HepG2 (cell line): ENCODE measurements around the gene PRDX4. TPM values are rescaled to one million over a fixed set of nuclear protein-coding genes. Genes with fewer than 3 reads are reported as not detected.

Experiments
- ATAC-seq: fragments of 200-7000 bp; cut with Tn5 transposase; 3 replicates; pipeline ENCODE4 v1.9.1; 2020; ENCODE audit warnings: mild to moderate bottlenecking, moderate library complexity
- BruUV-seq: library from RNA; stranded (reverse); fragments of 400-500 nt; replicated peaks from 2 replicates; lab custom pipeline; 2021; lab: Mats Ljungman, UMichigan
- CTCF ChIA-PET: fragments of 300-600 bp; formaldehyde crosslinking; extraction: SDS; loops from one replicate; lab custom pipeline; 2021; ENCODE audit warnings: low total read pairs, inconsistent platforms, low intra/inter-chr PET ratio; lab: Yijun Ruan, JAX
- POLR2A ChIA-PET: fragments of 350-600 bp; sonication (Branson Sonifier 250); formaldehyde crosslinking; loops from one replicate; lab custom pipeline; 2020; ENCODE audit warnings: antibody characterized with exemption, inconsistent platforms; lab: Yijun Ruan, JAX
- DNase-seq: peaks from one replicate; pipeline ENCODE4 v3.0.0-alpha.2; 2015; ENCODE audit warnings: low spot score
- FAIRE-seq: peaks from 3 replicates; lab custom pipeline; 2011; peaks lifted over from hg19 to GRCh38; lab: Jason Lieb, UNC
- H2AFZ ChIP-seq: one replicate; pipeline ENCODE4 v1.6.1; 2011; ENCODE audit warnings: low read length, inconsistent platforms
- H3K27ac ChIP-seq: fragments of 300-600 bp; 3 replicates; pipeline ENCODE4 v1.8.0; 2011; ENCODE audit warnings: mixed run types, mild to moderate bottlenecking, mixed read lengths, low read length, inconsistent platforms; ENCODE audit not compliant: insufficient read depth; ENCODE audit errors: extremely low read length
- H3K27me3 ChIP-seq, 2 experiments: fragments of 200-600 bp in 1 of 2; 2 replicates in 1 of 2; 3 replicates in 1 of 2; pipeline versions ENCODE4 v1.6.0 to v1.8.0; 2011; ENCODE audit warnings: low read length in 2 of 2, mild to moderate bottlenecking in 2 of 2, moderate library complexity in 2 of 2, inconsistent platforms in 1 of 2; ENCODE audit not compliant: insufficient read depth in 2 of 2, control insufficient read depth in 1 of 2
- H3K36me3 ChIP-seq, 2 experiments: fragments of 200-600 bp in 1 of 2; replicated peaks in 1 of 2; 2 replicates in 1 of 2; 3 replicates in 1 of 2; pipeline versions ENCODE4 v1.5.1 to v1.8.0; 2011; ENCODE audit warnings: low read length in 2 of 2, inconsistent platforms in 1 of 2; ENCODE audit not compliant: insufficient read depth in 2 of 2, control insufficient read depth in 1 of 2
- H3K4me1 ChIP-seq: 2 replicates; pipeline ENCODE4 v1.5.1; 2012; ENCODE audit warnings: low read length, inconsistent platforms; ENCODE audit not compliant: insufficient read depth
- H3K4me2 ChIP-seq: 2 replicates; pipeline ENCODE4 v1.6.0; 2011; ENCODE audit warnings: low read depth, low read length, inconsistent platforms
- H3K4me3 ChIP-seq, 3 experiments: fragments of 200-600 bp in 1 of 3; sonication (generic), shearing (Covaris generic) in 1 of 3; replicated peaks in 1 of 3; 2 replicates each; pipeline ENCODE4 v1.5.1; 2011 to 2016; ENCODE audit warnings: low read length in 3 of 3, inconsistent platforms in 2 of 3, low read depth in 2 of 3, mild to moderate bottlenecking in 2 of 3, control low read depth in 1 of 3, mixed read lengths in 1 of 3; ENCODE audit not compliant: insufficient read depth in 1 of 3
- H3K79me2 ChIP-seq: one replicate; pipeline ENCODE4 v1.6.1; 2011; ENCODE audit warnings: low read length, inconsistent platforms; ENCODE audit not compliant: insufficient read depth
- H3K9ac ChIP-seq: 2 replicates; pipeline ENCODE4 v1.6.0; 2011; ENCODE audit warnings: mild to moderate bottlenecking, low read depth, low read length, inconsistent platforms; ENCODE audit not compliant: insufficient read depth
- H3K9me3 ChIP-seq: 2 replicates; pipeline ENCODE4 v1.5.1; 2012; ENCODE audit warnings: mild to moderate bottlenecking, low read length
- H4K20me1 ChIP-seq: 2 replicates; pipeline ENCODE4 v1.6.0; 2011; ENCODE audit warnings: inconsistent platforms, mild to moderate bottlenecking, low read length, moderate library complexity; ENCODE audit not compliant: insufficient read depth
- ATM ChIP-seq: fragments of 450-650 bp; IDR thresholded peaks from 2 replicates; pipeline ENCODE4 v1.7.1; 2017; ENCODE audit warnings: mild to moderate bottlenecking, borderline replicate concordance
- ATRX ChIP-seq: sonication (generic); formaldehyde crosslinking; IDR thresholded peaks from 2 replicates; pipeline ENCODE4 v1.4.0; 2020; ENCODE audit warnings: missing genetic modification reagents, borderline replicate concordance
- CENPX ChIP-seq: sonication (generic); formaldehyde crosslinking; IDR thresholded peaks from 2 replicates; pipeline ENCODE4 v1.9.0; 2021; ENCODE audit warnings: mild to moderate bottlenecking, missing genetic modification reagents, moderate library complexity
- CHD4 ChIP-seq: fragments of 200-600 bp; sonication (generic); IDR thresholded peaks from 2 replicates; pipeline ENCODE4 v1.7.0; 2017; ENCODE audit warnings: mild to moderate bottlenecking, low read length, borderline replicate concordance
- EEA1 ChIP-seq: sonication (generic); formaldehyde crosslinking; IDR thresholded peaks from 2 replicates; pipeline ENCODE4 v1.5.1; 2020; ENCODE audit warnings: mild to moderate bottlenecking, missing genetic modification reagents, borderline replicate concordance
- FOXC1 ChIP-seq: sonication (generic); formaldehyde crosslinking; IDR thresholded peaks from 2 replicates; pipeline ENCODE4 v1.8.0; 2022; ENCODE audit warnings: mild to moderate bottlenecking, missing genetic modification reagents, borderline replicate concordance
- HOXA7 ChIP-seq: sonication (generic); formaldehyde crosslinking; IDR thresholded peaks from 2 replicates; pipeline ENCODE4 v1.8.1; 2022; ENCODE audit warnings: mild to moderate bottlenecking, missing genetic modification reagents, moderate library complexity
- JARID2 ChIP-seq: sonication (generic); formaldehyde crosslinking; IDR thresholded peaks from 2 replicates; pipeline ENCODE4 v1.8.1; 2023; ENCODE audit warnings: missing genetic modification reagents, inconsistent platforms; ENCODE audit not compliant: insufficient replicate concordance
- KDM1A ChIP-seq: IDR thresholded peaks from 2 replicates; pipeline ENCODE4 v1.6.1; 2016; ENCODE audit warnings: missing compliant biosample characterization
- PLRG1 ChIP-seq: fragments of 450-650 bp; conservative IDR thresholded peaks from 2 replicates; pipeline ENCODE4 v1.6.1; 2016
- SNAPC2 ChIP-seq: sonication (generic); formaldehyde crosslinking; IDR thresholded peaks from 2 replicates; pipeline ENCODE4 v1.8.1; 2022; ENCODE audit warnings: mild to moderate bottlenecking, missing genetic modification reagents
- TCF7L2 ChIP-seq: IDR thresholded peaks from 2 replicates; pipeline ENCODE4 v1.6.1; 2011; ENCODE audit warnings: mild to moderate bottlenecking, low read depth, low read length, moderate library complexity
- ZBTB7A ChIP-seq: sonication (generic); formaldehyde crosslinking; IDR thresholded peaks from 2 replicates; pipeline ENCODE4 v1.8.0; 2022; ENCODE audit warnings: mild to moderate bottlenecking, missing genetic modification reagents
- ZFP90 ChIP-seq: sonication (generic); formaldehyde crosslinking; IDR thresholded peaks from 2 replicates; pipeline ENCODE4 v1.8.0; 2022; ENCODE audit warnings: missing genetic modification reagents, mild to moderate bottlenecking, inconsistent platforms, borderline replicate concordance
- WGBS: methylation state at CpG from one replicate; pipeline ENCODE4 v1.1.6; 2017; ENCODE audit warnings: low lambda C conversion rate; 5-methylcytosine and 5-hydroxymethylcytosine counted together
- in situ Hi-C: cut with HindIII; loops from 2 replicates; pipeline ENCODE4 v1.10.0; 2017; ENCODE audit warnings: low pct_unique_long_range_greater_than_20kb; ENCODE audit not compliant: extremely low pct_ligation_motif_present
- intact Hi-C: fragments of 100-400 bp; cut with micrococcal nuclease; formaldehyde crosslinking; loops from one replicate; pipeline ENCODE4 v1.10.0; 2022; ENCODE audit not compliant: unreplicated experiment
- polyA plus RNA-seq, 8 experiments: library from polyadenylated mRNA; depleted of rRNA in 3 of 8; stranded (reverse) in 7 of 8; unstranded in 1 of 8; fragments of >200 nt; fragmentation: Illumina TruSeq in 4 of 8; extraction: Trizol in 4 of 8; gene quantifications; 2 replicates each; pipeline versions ENCODE4 v1.2.1 to v1.2.3, GENCODE V29; 2011 to 2016; ENCODE audit warnings: low read depth in 4 of 8, missing spikeins in 1 of 8, mixed read lengths in 1 of 8; ENCODE audit not compliant: insufficient read depth in 1 of 8
- total RNA-seq, 5 experiments: library from RNA; depleted of rRNA; stranded (reverse); fragments of >200 nt; fragmentation: Illumina TruSeq; extraction: Trizol; gene quantifications; 2 replicates each; pipeline ENCODE4 v1.2.3, GENCODE V29; 2016; ENCODE audit warnings: low read depth in 1 of 5
- TF ChIP-seq, protein P1 (sequence below): sonication (generic); formaldehyde crosslinking; IDR thresholded peaks from 2 replicates; pipeline ENCODE4 v1.5.1; 2020; ENCODE audit warnings: mild to moderate bottlenecking, moderate library complexity, missing genetic modification reagents
- TF ChIP-seq, protein P2 (sequence below): sonication (generic); formaldehyde crosslinking; IDR thresholded peaks from 2 replicates; pipeline ENCODE4 v1.5.1; 2020; ENCODE audit warnings: missing genetic modification reagents, mild to moderate bottlenecking, borderline replicate concordance

Gene PRDX4
- total and polyA plus RNA-seq, 2 of the 13 experiments (the other 11 are each of a cell fraction or from before 2014, with no cell fraction given), result 217 to 252 TPM

DNA sequence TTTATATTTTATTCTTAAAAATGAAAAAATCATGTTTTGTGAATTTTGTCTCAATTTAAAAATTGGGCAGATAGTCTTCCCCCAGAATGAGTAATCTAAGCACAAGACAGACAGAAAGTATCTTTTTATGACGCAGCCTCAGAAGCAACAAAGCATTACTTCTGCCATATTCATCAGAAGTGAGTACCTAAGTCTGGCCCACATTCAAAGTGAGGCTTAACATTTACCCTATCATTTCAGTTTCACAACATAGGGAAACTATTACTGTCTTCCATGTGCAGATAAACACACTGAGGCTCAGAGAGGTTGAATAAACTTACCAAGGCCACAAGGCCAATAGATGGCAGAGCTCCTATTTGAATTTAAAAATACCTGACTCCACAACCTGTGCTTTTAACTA lies 4.4 kb upstream of the PRDX4 start:
- DNase-seq, result no peak
- intact Hi-C loops (no loop called here), in situ Hi-C loops (no loop called here)
- H3K4me1 ChIP-seq, result peaks cover 23% of the 10 kb centered on the region
- ATAC-seq, result no peak
- no peaks in the 10 kb centered on the region for H3K27me3 ChIP-seq
- H3K9me3 ChIP-seq, result no peaks in the 10 kb centered on the region
- ChIA-PET CTCF (no interaction called here), POLR2A (no interaction called here)
- FAIRE-seq, result no peak
- no peak for TF ChIP-seq ATRX (CRISPR knock-in tag)
- TF ChIP-seq CENPX (CRISPR knock-in tag), result no peak
- TF ChIP-seq, protein P1, sequence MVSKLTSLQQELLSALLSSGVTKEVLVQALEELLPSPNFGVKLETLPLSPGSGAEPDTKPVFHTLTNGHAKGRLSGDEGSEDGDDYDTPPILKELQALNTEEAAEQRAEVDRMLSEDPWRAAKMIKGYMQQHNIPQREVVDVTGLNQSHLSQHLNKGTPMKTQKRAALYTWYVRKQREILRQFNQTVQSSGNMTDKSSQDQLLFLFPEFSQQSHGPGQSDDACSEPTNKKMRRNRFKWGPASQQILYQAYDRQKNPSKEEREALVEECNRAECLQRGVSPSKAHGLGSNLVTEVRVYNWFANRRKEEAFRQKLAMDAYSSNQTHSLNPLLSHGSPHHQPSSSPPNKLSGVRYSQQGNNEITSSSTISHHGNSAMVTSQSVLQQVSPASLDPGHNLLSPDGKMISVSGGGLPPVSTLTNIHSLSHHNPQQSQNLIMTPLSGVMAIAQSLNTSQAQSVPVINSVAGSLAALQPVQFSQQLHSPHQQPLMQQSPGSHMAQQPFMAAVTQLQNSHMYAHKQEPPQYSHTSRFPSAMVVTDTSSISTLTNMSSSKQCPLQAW (CRISPR knock-in tag), result no peak
- TF ChIP-seq PLRG1, result no peak
- WGBS, result 6% methylated on average over 1 of the region's 1 CpG
- no peaks in the 10 kb centered on the region for H4K20me1 ChIP-seq
- peaks cover 4% of the 10 kb centered on the region for H3K79me2 ChIP-seq
- no peak overlapping the region for H2AFZ ChIP-seq
- H3K4me2 ChIP-seq, result no peak overlapping the region
- H3K27ac ChIP-seq, result no peak overlapping the region
- no peak overlapping the region for H3K9ac ChIP-seq
- H3K36me3 ChIP-seq, result no peaks in the 10 kb centered on the region
- BruUV-seq, result no TSS peak
- no peak overlapping the region for H3K4me3 ChIP-seq

DNA sequence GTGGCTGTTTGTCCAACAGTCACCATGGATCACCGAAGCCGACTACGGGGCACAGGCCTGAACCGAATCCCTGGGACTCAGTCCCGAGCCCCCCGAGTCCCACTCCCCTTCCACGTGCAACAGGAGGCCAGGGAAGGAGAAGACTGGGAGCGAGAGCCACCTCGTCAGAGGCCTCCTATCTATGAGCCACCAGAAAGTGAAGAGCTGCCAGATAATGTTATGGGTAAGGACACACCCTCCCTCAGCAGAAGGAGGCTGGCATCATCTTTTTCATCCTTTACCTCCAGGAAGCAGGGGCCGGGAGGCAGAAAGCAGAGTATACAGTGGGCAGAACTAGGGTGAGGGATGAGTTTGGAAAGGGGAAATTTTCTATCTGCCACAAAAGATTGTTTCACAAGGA lies 2.8 kb upstream of the PRDX4 start:
- ATAC-seq (no peak), DNase-seq (no peak), FAIRE-seq (no peak)
- H3K9ac ChIP-seq, result no peak overlapping the region
- no peak overlapping the region for H3K4me2 ChIP-seq
- no peaks in the 10 kb centered on the region for H4K20me1 ChIP-seq
- H3K4me3 ChIP-seq, result no peak overlapping the region
- no peaks in the 10 kb centered on the region for H3K27me3 ChIP-seq
- intact Hi-C loops (no loop called here), in situ Hi-C loops (no loop called here)
- H3K27ac ChIP-seq, result no peak overlapping the region
- ChIA-PET POLR2A (no interaction called here), CTCF (no interaction called here)
- no peaks in the 10 kb centered on the region for H3K36me3 ChIP-seq
- 100% methylated on average over 1 of the region's 10 CpGs for WGBS
- no TSS peak for BruUV-seq
- H3K9me3 ChIP-seq, result no peaks in the 10 kb centered on the region
- H2AFZ ChIP-seq, result no peak overlapping the region
- H3K4me1 ChIP-seq, result peaks cover 20% of the 10 kb centered on the region
- H3K79me2 ChIP-seq, result peaks cover 18% of the 10 kb centered on the region
- TF ChIP-seq EEA1 (CRISPR knock-in tag) (no peak), ZBTB7A (CRISPR knock-in tag) (no peak), ATM (no peak), FOXC1 (CRISPR knock-in tag) (no peak), ZFP90 (no peak), SNAPC2 (CRISPR knock-in tag) (no peak), KDM1A (CRISPR knock-in tag) (no peak), JARID2 (no peak), HOXA7 (no peak), CHD4 (no peak), TCF7L2 (no peak)
- TF ChIP-seq, protein P2, sequence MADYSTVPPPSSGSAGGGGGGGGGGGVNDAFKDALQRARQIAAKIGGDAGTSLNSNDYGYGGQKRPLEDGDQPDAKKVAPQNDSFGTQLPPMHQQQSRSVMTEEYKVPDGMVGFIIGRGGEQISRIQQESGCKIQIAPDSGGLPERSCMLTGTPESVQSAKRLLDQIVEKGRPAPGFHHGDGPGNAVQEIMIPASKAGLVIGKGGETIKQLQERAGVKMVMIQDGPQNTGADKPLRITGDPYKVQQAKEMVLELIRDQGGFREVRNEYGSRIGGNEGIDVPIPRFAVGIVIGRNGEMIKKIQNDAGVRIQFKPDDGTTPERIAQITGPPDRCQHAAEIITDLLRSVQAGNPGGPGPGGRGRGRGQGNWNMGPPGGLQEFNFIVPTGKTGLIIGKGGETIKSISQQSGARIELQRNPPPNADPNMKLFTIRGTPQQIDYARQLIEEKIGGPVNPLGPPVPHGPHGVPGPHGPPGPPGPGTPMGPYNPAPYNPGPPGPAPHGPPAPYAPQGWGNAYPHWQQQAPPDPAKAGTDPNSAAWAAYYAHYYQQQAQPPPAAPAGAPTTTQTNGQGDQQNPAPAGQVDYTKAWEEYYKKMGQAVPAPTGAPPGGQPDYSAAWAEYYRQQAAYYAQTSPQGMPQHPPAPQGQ (CRISPR knock-in tag), result no peak
